CD14-positive monocyte (primary cell): ENCODE results near the gene TENM3. TPM values are rescaled to one million over a fixed set of nuclear protein-coding genes. Genes with fewer than 3 reads are reported as not detected.

Source experiments
- DNase-seq, 3 donors: peaks; one replicate each; pipeline ENCODE4 v3.0.0-alpha.2; 2011 to 2022
- H2AFZ ChIP-seq: 2 replicates; pipeline ENCODE4 v1.6.0; 2012; ENCODE audit warnings: mild to moderate bottlenecking, low read depth, low read length, inconsistent platforms; ENCODE audit not compliant: insufficient read depth, poor library complexity, severe bottlenecking
- H3K27ac ChIP-seq, 2 donors: 1 replicate in 1 of 2; 2 replicates in 1 of 2; pipeline ENCODE4 v1.5.1; 2012 to 2013; ENCODE audit warnings: low read length in 2 of 2, control low read depth in 1 of 2, inconsistent platforms in 1 of 2, low read depth in 1 of 2, mild to moderate bottlenecking in 1 of 2
- H3K27me3 ChIP-seq, 2 donors: one replicate each; pipeline versions ENCODE4 v1.6.0 to v1.6.1; 2011 to 2013; ENCODE audit warnings: low read length in 2 of 2; ENCODE audit not compliant: control insufficient read depth in 2 of 2, insufficient read depth in 2 of 2
- H3K36me3 ChIP-seq, 2 donors: replicated peaks in 1 of 2; 1 replicate in 1 of 2; 2 replicates in 1 of 2; pipeline versions ENCODE4 v1.5.1 to v1.6.1; 2012 to 2013; ENCODE audit warnings: low read length in 2 of 2, control low read depth in 1 of 2, inconsistent platforms in 1 of 2, mild to moderate bottlenecking in 1 of 2; ENCODE audit not compliant: insufficient read depth in 2 of 2, control insufficient read depth in 1 of 2
- H3K4me1 ChIP-seq, 2 donors: 1 replicate in 1 of 2; 2 replicates in 1 of 2; pipeline versions ENCODE4 v1.5.1 to v1.6.1; 2012 to 2013; ENCODE audit warnings: low read length in 2 of 2, control low read depth in 1 of 2, inconsistent platforms in 1 of 2, mild to moderate bottlenecking in 1 of 2, moderate library complexity in 1 of 2; ENCODE audit not compliant: insufficient read depth in 2 of 2, control insufficient read depth in 1 of 2
- H3K4me2 ChIP-seq: replicated peaks from 2 replicates; pipeline ENCODE3; 2012; ENCODE audit warnings: low read length, moderate library complexity, mild to moderate bottlenecking; ENCODE audit not compliant: poor library complexity, severe bottlenecking; ENCODE audit errors: extremely low read depth
- H3K4me3 ChIP-seq, 3 experiments: fragments of 200-600 bp in 1 of 3; sonication (generic) in 1 of 3; replicated peaks in 1 of 3; 1 replicate in 2 of 3; 2 replicates in 1 of 3; pipeline ENCODE4 v1.5.1; 2011 to 2013; ENCODE audit warnings: low read length in 3 of 3, mild to moderate bottlenecking in 3 of 3, control low read depth in 2 of 3, low read depth in 2 of 3, inconsistent platforms in 1 of 3, moderate library complexity in 1 of 3
- H3K79me2 ChIP-seq: 2 replicates; pipeline ENCODE4 v1.6.0; 2012; ENCODE audit warnings: mild to moderate bottlenecking, control low read depth, inconsistent platforms, low read length, moderate library complexity; ENCODE audit not compliant: insufficient read depth
- H3K9ac ChIP-seq: 2 replicates; pipeline ENCODE4 v1.6.0; 2017; ENCODE audit warnings: low read length, mild to moderate bottlenecking; ENCODE audit not compliant: insufficient read depth, poor library complexity, severe bottlenecking
- H3K9me3 ChIP-seq, 2 donors: replicated peaks in 1 of 2; 1 replicate in 1 of 2; 2 replicates in 1 of 2; pipeline versions ENCODE4 v1.5.1 to v1.6.1; 2012 to 2013; ENCODE audit warnings: low read length in 2 of 2, control low read depth in 1 of 2; ENCODE audit not compliant: control insufficient read depth in 1 of 2, insufficient read depth in 1 of 2
- H4K20me1 ChIP-seq: 2 replicates; pipeline ENCODE4 v1.6.0; 2012; ENCODE audit warnings: mild to moderate bottlenecking, low read length, control low read depth, moderate library complexity; ENCODE audit not compliant: insufficient read depth
- H3K27ac Mint-ChIP-seq, 7 donors: one replicate each; pipeline ENCODE4 v1.8.0; 2020; ENCODE audit warnings: mild to moderate bottlenecking in 7 of 7, mixed read lengths in 7 of 7, moderate library complexity in 6 of 7, inconsistent platforms in 2 of 7
- H3K27me3 Mint-ChIP-seq, 3 donors: one replicate each; pipeline ENCODE4 v1.8.0; 2021 to 2022; ENCODE audit warnings: low read depth in 3 of 3, mild to moderate bottlenecking in 3 of 3, mixed read lengths in 3 of 3, moderate library complexity in 3 of 3, inconsistent platforms in 1 of 3
- H3K36me3 Mint-ChIP-seq, 2 donors: one replicate each; pipeline ENCODE4 v1.8.0; 2020; ENCODE audit warnings: mixed read lengths in 2 of 2, inconsistent platforms in 1 of 2, mild to moderate bottlenecking in 1 of 2
- H3K4me1 Mint-ChIP-seq: one replicate; pipeline ENCODE4 v1.8.0; 2020; ENCODE audit warnings: mild to moderate bottlenecking, mixed read lengths
- H3K4me3 Mint-ChIP-seq, 2 donors: one replicate each; pipeline ENCODE4 v1.8.0; 2020; ENCODE audit warnings: mild to moderate bottlenecking in 2 of 2, mixed read lengths in 2 of 2, moderate library complexity in 1 of 2
- H3K9me3 Mint-ChIP-seq, 7 donors: one replicate each; pipeline ENCODE4 v1.8.0; 2020 to 2022; ENCODE audit warnings: mixed read lengths in 7 of 7, mild to moderate bottlenecking in 6 of 7, moderate library complexity in 6 of 7, inconsistent platforms in 2 of 7
- WGBS: methylation state at CpG from one replicate; pipeline ENCODE4 v1.1.5; 2013; ENCODE audit warnings: missing lambda C conversion rate; ENCODE audit not compliant: insufficient coverage; 5-methylcytosine and 5-hydroxymethylcytosine counted together
- intact Hi-C, 2 donors: fragments of 100-400 bp; cut with micrococcal nuclease; formaldehyde crosslinking; loops; one replicate each; pipeline versions ENCODE4 v1.15.0 to v1.15.1; 2023
- polyA plus RNA-seq, 3 donors: library from polyadenylated mRNA; depleted of rRNA in 1 of 3; unstranded in 2 of 3; stranded (reverse) in 1 of 3; fragments of 300-500 nt in 2 of 3; fragments of >200 nt in 1 of 3; fragmentation: Illumina TruSeq in 2 of 3; gene quantifications; 1 replicate in 2 of 3; 2 replicates in 1 of 3; pipeline ENCODE4 v1.2.3, GENCODE V29; 2012 to 2021
- TF ChIP-seq, protein P1 (sequence below): fragments of 200-600 bp; IDR thresholded peaks from one replicate; pipeline ENCODE4 v1.8.0; 2022; ENCODE audit warnings: antibody characterized with exemption, mild to moderate bottlenecking

TENM3 gene
- polyA plus RNA-seq, 3 donors, result not detected

- no peak overlapping the region for H3K4me3 ChIP-seq
- no peak for DNase-seq
Observed at GRCh38 chr4:182575225-182575624, 332.0 kb downstream of the TENM3 start.

DNA sequence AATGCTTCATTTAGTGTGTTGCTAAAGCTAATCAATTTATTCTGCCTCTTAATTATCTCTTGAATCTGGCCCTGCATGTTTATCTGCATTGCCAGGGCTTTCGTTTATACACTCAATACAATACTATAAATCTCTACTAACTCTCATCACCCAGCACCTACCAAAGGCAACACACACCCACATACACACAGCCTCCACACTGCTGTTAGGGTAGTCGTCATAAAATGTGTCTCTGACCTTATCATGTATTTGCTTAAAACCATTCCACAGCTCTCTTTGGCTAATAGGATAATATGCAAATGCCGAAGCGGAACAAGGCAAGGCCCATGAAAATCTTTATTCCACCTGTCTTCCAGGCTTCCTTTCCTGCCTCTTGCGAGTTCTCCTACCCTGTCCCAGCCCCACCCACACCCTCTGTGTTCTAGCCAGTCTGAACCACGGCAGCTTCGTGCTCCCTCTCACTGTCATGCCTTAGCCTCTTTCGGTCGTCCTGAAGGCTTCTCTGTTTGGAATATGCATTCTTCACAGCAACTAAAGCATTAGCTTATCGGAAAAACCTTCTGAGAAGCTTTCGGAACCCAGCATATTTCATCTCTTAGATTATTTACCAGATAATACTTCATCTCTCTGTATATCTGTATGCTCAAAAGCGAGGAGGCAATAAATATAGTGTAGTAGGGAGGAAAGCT lies 333.5 kb downstream of the TENM3 start:
- no peaks in the 10 kb centered on the region for H3K4me1 Mint-ChIP-seq
- H3K36me3 ChIP-seq, result no peaks in the 10 kb centered on the region
- no peak overlapping the region for H3K9ac ChIP-seq
- no peaks in the 10 kb centered on the region for H4K20me1 ChIP-seq
- no peak overlapping the region for H3K4me3 Mint-ChIP-seq
- H3K36me3 Mint-ChIP-seq, result no peaks in the 10 kb centered on the region
- TF ChIP-seq, protein P1, sequence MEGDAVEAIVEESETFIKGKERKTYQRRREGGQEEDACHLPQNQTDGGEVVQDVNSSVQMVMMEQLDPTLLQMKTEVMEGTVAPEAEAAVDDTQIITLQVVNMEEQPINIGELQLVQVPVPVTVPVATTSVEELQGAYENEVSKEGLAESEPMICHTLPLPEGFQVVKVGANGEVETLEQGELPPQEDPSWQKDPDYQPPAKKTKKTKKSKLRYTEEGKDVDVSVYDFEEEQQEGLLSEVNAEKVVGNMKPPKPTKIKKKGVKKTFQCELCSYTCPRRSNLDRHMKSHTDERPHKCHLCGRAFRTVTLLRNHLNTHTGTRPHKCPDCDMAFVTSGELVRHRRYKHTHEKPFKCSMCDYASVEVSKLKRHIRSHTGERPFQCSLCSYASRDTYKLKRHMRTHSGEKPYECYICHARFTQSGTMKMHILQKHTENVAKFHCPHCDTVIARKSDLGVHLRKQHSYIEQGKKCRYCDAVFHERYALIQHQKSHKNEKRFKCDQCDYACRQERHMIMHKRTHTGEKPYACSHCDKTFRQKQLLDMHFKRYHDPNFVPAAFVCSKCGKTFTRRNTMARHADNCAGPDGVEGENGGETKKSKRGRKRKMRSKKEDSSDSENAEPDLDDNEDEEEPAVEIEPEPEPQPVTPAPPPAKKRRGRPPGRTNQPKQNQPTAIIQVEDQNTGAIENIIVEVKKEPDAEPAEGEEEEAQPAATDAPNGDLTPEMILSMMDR, result no peak
- no peak overlapping the region for H3K4me2 ChIP-seq
- DNase-seq, result no peak
- no peaks in the 10 kb centered on the region for H3K4me1 ChIP-seq
- H3K27ac ChIP-seq, result no peak overlapping the region
- H3K27me3 ChIP-seq, result no peaks in the 10 kb centered on the region
- H3K27me3 Mint-ChIP-seq, result peaks cover 0 to 2% (median 0%) of the 10 kb centered on the region in 3 donors
- intact Hi-C loops, result no loop called here
- H2AFZ ChIP-seq, result no peak overlapping the region
- peaks cover 0 to 2% (median 0%) of the 10 kb centered on the region in 7 donors for H3K9me3 Mint-ChIP-seq
- no peaks in the 10 kb centered on the region for H3K9me3 ChIP-seq
- 78% methylated on average over 9 of the region's 12 CpGs for WGBS
- no peak overlapping the region for H3K27ac Mint-ChIP-seq
- H3K79me2 ChIP-seq, result no peaks in the 10 kb centered on the region
- no peak overlapping the region for H3K4me3 ChIP-seq

More at GRCh38 chr4:182575225-182575624, 332.0 kb downstream of the TENM3 start:
- Histone ChIP-seq H3K79me2 (no peaks in the 10 kb centered on the region), H4K20me1 (no peaks in the 10 kb centered on the region), H2AFZ (no peak overlapping the region), H3K9ac (no peak overlapping the region), H3K36me3 (no peaks in the 10 kb centered on the region), H3K27me3 (no peaks in the 10 kb centered on the region), H3K27ac (no peak overlapping the region), H3K4me1 (no peaks in the 10 kb centered on the region), H3K4me2 (no peak overlapping the region), H3K9me3 (no peaks in the 10 kb centered on the region)
- H3K27me3 Mint-ChIP-seq, result peaks cover 0 to 4% (median 0%) of the 10 kb centered on the region in 3 donors
- H3K27ac Mint-ChIP-seq, result no peak overlapping the region
- TF ChIP-seq, protein P1, result no peak
- intact Hi-C loops, result no loop called here
- no peaks in the 10 kb centered on the region for H3K4me1 Mint-ChIP-seq
- H3K4me3 Mint-ChIP-seq, result no peak overlapping the region
- peaks cover 0 to 2% (median 0%) of the 10 kb centered on the region in 7 donors for H3K9me3 Mint-ChIP-seq
- no peaks in the 10 kb centered on the region for H3K36me3 Mint-ChIP-seq
- WGBS, result 67% methylated on average over 2 of the region's 6 CpGs
